PC-9 (cell line): Measurements from ENCODE around the gene COL4A4. TPM values are rescaled to one million over a fixed set of nuclear protein-coding genes. Genes with fewer than 3 reads are reported as not detected.

Source experiments
- BruUV-seq: library from RNA; stranded (reverse); fragments of 400-500 nt; replicated peaks from 2 replicates; lab custom pipeline; 2021; lab: Mats Ljungman, UMichigan
- CTCF ChIA-PET: fragments of 300-600 bp; sonication (Branson Sonifier 250); formaldehyde crosslinking; loops from one replicate; lab custom pipeline; 2022; ENCODE audit warnings: antibody characterized with exemption; lab: Charles Lee
- POLR2A ChIA-PET: fragments of 300-600 bp; sonication (Branson Sonifier 250); formaldehyde crosslinking; loops from one replicate; lab custom pipeline; 2022; ENCODE audit warnings: antibody characterized with exemption; ENCODE audit not compliant: unreplicated experiment; lab: Charles Lee
- DNase-seq, 2 experiments: peaks; one replicate each; pipeline versions ENCODE4 v3.0.0 to v3.0.0-alpha.2; 2015 to 2022; ENCODE audit warnings: mixed read lengths in 1 of 2
- H2AFZ ChIP-seq: fragments of 200-600 bp; sonication (generic); 2 replicates; pipeline ENCODE4 v1.8.1; 2017; ENCODE audit warnings: antibody characterized with exemption
- H3F3A ChIP-seq: fragments of 200-600 bp; sonication (generic); 2 replicates; pipeline ENCODE4 v1.8.1; 2017; ENCODE audit warnings: antibody characterized with exemption, mild to moderate bottlenecking, low read depth; ENCODE audit not compliant: insufficient read depth
- H3K27ac ChIP-seq: fragments of 200-600 bp; sonication (generic); 2 replicates; pipeline ENCODE4 v1.6.1; 2016; ENCODE audit warnings: mixed run types
- H3K27me3 ChIP-seq: fragments of 200-600 bp; sonication (generic); 2 replicates; pipeline ENCODE4 v1.6.1; 2016; ENCODE audit warnings: low read depth, mixed run types; ENCODE audit not compliant: insufficient read depth
- H3K36me3 ChIP-seq: fragments of 200-600 bp; sonication (generic); 2 replicates; pipeline ENCODE4 v1.6.1; 2016; ENCODE audit warnings: low read depth, mixed run types
- H3K4me1 ChIP-seq: fragments of 200-600 bp; sonication (generic); replicated peaks from 2 replicates; pipeline ENCODE4 v1.6.1; 2016; ENCODE audit warnings: mixed run types; ENCODE audit not compliant: insufficient read depth
- H3K4me2 ChIP-seq: fragments of 200-600 bp; sonication (generic); 2 replicates; pipeline ENCODE4 v1.6.1; 2017; ENCODE audit warnings: mixed run types
- H3K4me3 ChIP-seq: fragments of 200-600 bp; sonication (generic); 2 replicates; pipeline ENCODE4 v1.6.1; 2016; ENCODE audit warnings: mixed run types
- H3K79me2 ChIP-seq: fragments of 200-600 bp; sonication (generic); 2 replicates; pipeline ENCODE4 v1.6.1; 2017; ENCODE audit warnings: low read depth, mixed run types
- H3K9me2 ChIP-seq: fragments of 200-600 bp; sonication (generic); 2 replicates; pipeline ENCODE4 v1.8.1; 2017; ENCODE audit warnings: mild to moderate bottlenecking; ENCODE audit not compliant: insufficient read depth
- H3K9me3 ChIP-seq: fragments of 200-600 bp; sonication (generic); 2 replicates; pipeline ENCODE4 v1.8.1; 2016; ENCODE audit warnings: low read depth; ENCODE audit not compliant: insufficient read depth
- H4K20me1 ChIP-seq: fragments of 200-600 bp; sonication (generic); 2 replicates; pipeline ENCODE4 v1.8.1; 2017; ENCODE audit not compliant: insufficient read depth
- EZH2 ChIP-seq: fragments of 200-600 bp; sonication (generic); IDR thresholded peaks from 2 replicates; pipeline ENCODE4 v1.8.0; 2017; ENCODE audit warnings: antibody characterized with exemption, low read depth
- intact Hi-C: fragments of 100-400 bp; cut with micrococcal nuclease; formaldehyde crosslinking; loops from one replicate; pipeline ENCODE4 v1.10.0; 2022; ENCODE audit not compliant: unreplicated experiment
- total RNA-seq: library from RNA; stranded (reverse); gene quantifications from 2 replicates; pipeline ENCODE4 v1.2.3, GENCODE V29; 2021
- TF ChIP-seq, protein P1 (sequence below): fragments of 200-600 bp; sonication (generic); conservative IDR thresholded peaks from 2 replicates; pipeline ENCODE4 v1.6.1; 2017; ENCODE audit warnings: mixed run types, antibody characterized with exemption, mild to moderate bottlenecking, moderate library complexity

Gene COL4A4
- total RNA-seq, 1 experiment from 2014 or later, result 5.6 TPM

DNA sequence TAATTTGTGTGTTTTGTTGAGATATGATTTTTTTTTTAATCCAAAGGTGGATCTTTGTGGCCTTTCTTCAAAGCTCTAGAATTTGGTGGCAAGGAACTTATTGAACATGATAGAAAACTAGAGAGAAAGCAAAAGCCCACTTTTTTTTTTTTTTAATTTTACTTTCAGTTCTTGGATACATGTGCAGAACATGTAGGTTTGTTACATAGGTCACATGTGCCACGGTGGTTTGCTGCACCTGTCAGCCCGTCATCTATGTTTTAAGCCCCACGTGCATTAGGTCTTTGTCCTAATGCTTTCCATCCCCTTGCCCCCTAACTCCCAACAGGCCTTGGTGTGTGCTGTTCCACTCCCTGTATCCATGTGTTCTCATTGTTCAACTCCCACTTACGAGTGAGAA lies 192.2 kb downstream of the COL4A4 start:
- no peak overlapping the region for H3K27ac ChIP-seq
- POLR2A ChIA-PET, result no interaction called here
- no TSS peak for BruUV-seq
- no peak overlapping the region for H3K4me3 ChIP-seq
- H3K79me2 ChIP-seq, result no peaks in the 10 kb centered on the region
- H3F3A ChIP-seq, result no peaks in the 10 kb centered on the region
- H2AFZ ChIP-seq, result no peak overlapping the region
- intact Hi-C loops, result no loop called here
- H4K20me1 ChIP-seq, result no peaks in the 10 kb centered on the region
- no peaks in the 10 kb centered on the region for H3K4me1 ChIP-seq
- H3K4me2 ChIP-seq, result no peak overlapping the region
- no peak for DNase-seq
- no peaks in the 10 kb centered on the region for H3K27me3 ChIP-seq
- H3K9me2 ChIP-seq, result no peaks in the 10 kb centered on the region
- CTCF ChIA-PET, result no interaction called here
- TF ChIP-seq, protein P1, sequence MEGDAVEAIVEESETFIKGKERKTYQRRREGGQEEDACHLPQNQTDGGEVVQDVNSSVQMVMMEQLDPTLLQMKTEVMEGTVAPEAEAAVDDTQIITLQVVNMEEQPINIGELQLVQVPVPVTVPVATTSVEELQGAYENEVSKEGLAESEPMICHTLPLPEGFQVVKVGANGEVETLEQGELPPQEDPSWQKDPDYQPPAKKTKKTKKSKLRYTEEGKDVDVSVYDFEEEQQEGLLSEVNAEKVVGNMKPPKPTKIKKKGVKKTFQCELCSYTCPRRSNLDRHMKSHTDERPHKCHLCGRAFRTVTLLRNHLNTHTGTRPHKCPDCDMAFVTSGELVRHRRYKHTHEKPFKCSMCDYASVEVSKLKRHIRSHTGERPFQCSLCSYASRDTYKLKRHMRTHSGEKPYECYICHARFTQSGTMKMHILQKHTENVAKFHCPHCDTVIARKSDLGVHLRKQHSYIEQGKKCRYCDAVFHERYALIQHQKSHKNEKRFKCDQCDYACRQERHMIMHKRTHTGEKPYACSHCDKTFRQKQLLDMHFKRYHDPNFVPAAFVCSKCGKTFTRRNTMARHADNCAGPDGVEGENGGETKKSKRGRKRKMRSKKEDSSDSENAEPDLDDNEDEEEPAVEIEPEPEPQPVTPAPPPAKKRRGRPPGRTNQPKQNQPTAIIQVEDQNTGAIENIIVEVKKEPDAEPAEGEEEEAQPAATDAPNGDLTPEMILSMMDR, result no peak
- TF ChIP-seq EZH2, result no peak
- no peaks in the 10 kb centered on the region for H3K9me3 ChIP-seq
- no peaks in the 10 kb centered on the region for H3K36me3 ChIP-seq

DNA sequence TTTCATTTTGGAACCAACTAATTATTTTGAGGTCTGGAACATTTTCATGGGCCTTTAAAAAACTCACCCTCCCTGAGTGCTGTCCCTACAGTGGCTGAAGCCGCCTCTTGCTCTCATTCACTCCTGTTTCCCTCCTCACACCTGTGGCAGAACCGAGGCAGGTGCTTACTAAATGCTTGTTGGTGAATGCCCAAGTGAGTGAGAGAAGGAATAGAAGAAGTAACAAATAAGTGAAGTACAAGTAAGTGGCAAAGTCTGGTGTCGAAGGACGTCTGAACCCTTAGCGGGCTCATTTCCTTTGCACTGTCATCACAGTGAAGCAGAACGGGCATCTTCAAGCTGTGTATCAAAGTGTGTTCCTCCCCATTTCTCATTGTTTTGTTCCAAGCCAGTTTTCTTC lies 192.9 kb downstream of the COL4A4 start:
- Histone ChIP-seq H3K4me2 (no peak overlapping the region), H3K4me3 (no peak overlapping the region), H3K27me3 (no peaks in the 10 kb centered on the region), H3K4me1 (no peaks in the 10 kb centered on the region), H4K20me1 (no peaks in the 10 kb centered on the region), H3K79me2 (no peaks in the 10 kb centered on the region), H3K9me2 (no peaks in the 10 kb centered on the region), H3K27ac (no peak overlapping the region), H3F3A (no peaks in the 10 kb centered on the region), H3K36me3 (no peaks in the 10 kb centered on the region), H2AFZ (no peak overlapping the region), H3K9me3 (no peaks in the 10 kb centered on the region)
- TF ChIP-seq, protein P1, result no peak
- ChIA-PET POLR2A (no interaction called here), CTCF (no interaction called here)
- BruUV-seq, result no TSS peak
- intact Hi-C loops, result no loop called here
- DNase-seq, result no peak

DNA sequence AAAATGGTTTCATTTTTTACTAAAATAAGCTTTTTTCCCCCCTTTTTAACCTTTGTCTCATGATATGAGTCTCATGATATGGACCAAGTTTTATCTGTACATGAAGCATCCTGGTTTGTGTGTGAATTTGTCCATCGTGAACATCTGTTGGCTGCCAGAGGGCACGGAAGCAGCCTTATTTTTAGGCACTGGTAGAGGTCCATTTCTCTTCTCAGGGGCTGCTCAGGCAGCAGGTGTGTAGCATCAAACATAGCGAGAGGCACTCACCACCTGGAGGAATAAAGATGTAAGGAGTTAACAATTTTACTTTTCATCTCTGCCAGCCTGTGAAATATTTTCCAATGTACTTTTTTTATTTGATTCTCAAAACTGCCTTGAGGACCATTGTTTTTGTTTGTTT lies 193.6 kb downstream of the COL4A4 start:
- H3K4me3 ChIP-seq, result no peak overlapping the region
- H4K20me1 ChIP-seq, result no peaks in the 10 kb centered on the region
- no peaks in the 10 kb centered on the region for H3K9me3 ChIP-seq
- no peak overlapping the region for H3K4me2 ChIP-seq
- CTCF ChIA-PET, result no interaction called here
- intact Hi-C loops, result no loop called here
- H2AFZ ChIP-seq, result no peak overlapping the region
- no peaks in the 10 kb centered on the region for H3F3A ChIP-seq
- POLR2A ChIA-PET, result no interaction called here
- H3K27me3 ChIP-seq, result no peaks in the 10 kb centered on the region
- no peak overlapping the region for H3K27ac ChIP-seq
- no peaks in the 10 kb centered on the region for H3K9me2 ChIP-seq
- no peaks in the 10 kb centered on the region for H3K4me1 ChIP-seq
- no peaks in the 10 kb centered on the region for H3K36me3 ChIP-seq
- H3K79me2 ChIP-seq, result no peaks in the 10 kb centered on the region
- TF ChIP-seq EZH2, result no peak
- TF ChIP-seq, protein P1, result no peak
- DNase-seq, result no peak
- no TSS peak for BruUV-seq
